ENCODE results near the gene APMAP. TPM values are rescaled to one million over a fixed set of nuclear protein-coding genes. Genes with fewer than 3 reads are reported as not detected.

Gene APMAP
- total RNA-seq, 2 experiments from 2014 or later, result 36.7 to 40.0 TPM

DNA sequence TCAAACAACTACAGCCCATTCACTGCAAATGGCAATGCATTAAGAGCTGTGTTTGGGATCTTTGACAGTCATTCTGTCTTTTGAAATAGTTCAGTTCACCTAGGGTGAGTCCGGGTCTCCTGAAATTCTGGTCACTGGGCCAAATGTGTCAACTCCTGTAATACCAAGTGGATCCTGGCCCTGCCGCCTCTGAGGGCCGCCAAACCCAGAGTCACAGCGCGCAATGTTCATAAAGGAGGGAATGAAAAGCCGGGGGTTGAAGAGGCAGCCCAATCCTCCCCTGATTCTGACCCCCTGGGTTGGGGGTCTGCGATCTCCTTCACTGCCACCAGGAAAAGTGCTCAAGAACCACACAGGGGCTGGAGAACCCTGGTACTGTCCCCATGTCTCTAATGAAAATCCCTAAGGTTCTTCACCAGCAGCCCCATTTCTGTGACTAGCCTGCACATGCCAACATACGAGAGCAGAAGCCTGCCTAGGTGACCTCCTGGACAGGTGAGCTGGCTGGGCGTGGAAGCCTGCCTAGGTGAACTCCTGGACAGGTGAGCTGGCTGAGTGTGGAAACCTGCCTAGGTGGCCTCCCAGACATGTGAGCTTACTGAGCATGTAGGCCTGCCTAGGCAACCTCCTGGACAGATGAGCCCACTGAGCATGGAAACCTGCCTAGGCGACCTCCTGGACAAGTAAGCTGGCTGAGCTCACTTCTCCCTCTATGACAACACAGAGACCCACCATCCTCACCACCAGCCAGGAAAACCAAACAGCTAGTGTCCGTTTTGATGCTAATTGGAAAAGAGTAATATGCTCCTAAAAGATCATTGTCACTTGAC, 16.1 kb upstream of the APMAP start:
- no peak for ATAC-seq
- intact Hi-C loops (cut with micrococcal nuclease), result no loop called here
- Mint-ChIP-seq H3K36me3 (ENCODE audit: low read depth) (peaks cover 7% of the 10 kb centered on the region), H3K4me3 (no peak overlapping the region), H3K27me3 (no peaks in the 10 kb centered on the region), H3K9me3 (no peaks in the 10 kb centered on the region), H3K27ac (no peak overlapping the region), H3K4me1 (ENCODE audit: low read depth) (no peaks in the 10 kb centered on the region)
- ChIA-PET CTCF (interaction anchor here (0.9 to 1.1 kb wide), 2 partner anchors 13 to 391 kb away, joined by 3 read pairs; no protein-coding TSS in a partner anchor), POLR2A (interaction anchor here (0.9 kb wide), 1 partner anchor 9 kb away, joined by 3 read pairs; no protein-coding TSS in a partner anchor)
- TF ChIP-seq, protein P1, sequence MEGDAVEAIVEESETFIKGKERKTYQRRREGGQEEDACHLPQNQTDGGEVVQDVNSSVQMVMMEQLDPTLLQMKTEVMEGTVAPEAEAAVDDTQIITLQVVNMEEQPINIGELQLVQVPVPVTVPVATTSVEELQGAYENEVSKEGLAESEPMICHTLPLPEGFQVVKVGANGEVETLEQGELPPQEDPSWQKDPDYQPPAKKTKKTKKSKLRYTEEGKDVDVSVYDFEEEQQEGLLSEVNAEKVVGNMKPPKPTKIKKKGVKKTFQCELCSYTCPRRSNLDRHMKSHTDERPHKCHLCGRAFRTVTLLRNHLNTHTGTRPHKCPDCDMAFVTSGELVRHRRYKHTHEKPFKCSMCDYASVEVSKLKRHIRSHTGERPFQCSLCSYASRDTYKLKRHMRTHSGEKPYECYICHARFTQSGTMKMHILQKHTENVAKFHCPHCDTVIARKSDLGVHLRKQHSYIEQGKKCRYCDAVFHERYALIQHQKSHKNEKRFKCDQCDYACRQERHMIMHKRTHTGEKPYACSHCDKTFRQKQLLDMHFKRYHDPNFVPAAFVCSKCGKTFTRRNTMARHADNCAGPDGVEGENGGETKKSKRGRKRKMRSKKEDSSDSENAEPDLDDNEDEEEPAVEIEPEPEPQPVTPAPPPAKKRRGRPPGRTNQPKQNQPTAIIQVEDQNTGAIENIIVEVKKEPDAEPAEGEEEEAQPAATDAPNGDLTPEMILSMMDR (IDR thresholded peaks at IDR 0.05), result no peak
- DNase-seq, result no peak

DNA sequence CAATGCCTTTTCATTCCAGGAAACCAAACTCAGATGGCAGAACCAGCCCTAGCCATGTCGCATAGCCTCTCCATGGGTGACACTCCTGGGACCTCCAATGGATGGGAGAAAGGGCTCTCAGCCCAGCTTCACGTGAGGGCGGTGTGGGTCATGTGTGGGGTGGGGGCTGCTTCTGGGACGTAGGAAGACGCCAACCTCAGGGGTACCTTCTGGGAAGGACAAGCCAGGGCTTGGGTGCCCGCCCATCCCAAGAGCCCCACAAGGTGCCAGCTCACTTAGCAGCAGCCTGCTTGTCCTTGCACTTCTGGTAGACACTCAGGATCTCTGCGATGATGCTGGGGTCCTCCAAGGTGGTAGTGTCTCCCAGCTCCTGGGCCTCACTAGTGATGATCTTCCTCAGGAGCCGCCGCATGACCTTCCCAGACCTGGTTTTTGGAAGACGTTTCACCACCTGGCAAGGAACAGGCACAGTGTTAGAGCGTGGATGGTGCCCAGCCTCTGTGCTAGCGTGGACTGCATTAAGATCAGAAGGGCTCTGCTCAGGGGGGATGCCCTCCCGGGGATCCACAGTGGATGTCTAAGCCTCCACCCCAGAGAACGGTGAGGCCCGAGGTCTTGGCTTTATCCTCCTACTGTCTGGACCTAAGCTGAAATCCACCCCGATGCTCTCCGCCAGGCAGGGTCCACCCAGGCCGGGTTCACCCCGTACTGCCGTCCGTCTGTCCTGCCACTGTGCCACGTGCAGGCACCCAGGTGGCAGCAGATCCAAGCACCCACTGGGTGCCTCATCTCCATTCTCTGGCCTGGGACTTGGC, 15.1 kb upstream of the APMAP start:
- no peaks in the 10 kb centered on the region for H3K4me1 Mint-ChIP-seq (ENCODE audit: low read depth)
- no peak for DNase-seq
- ChIA-PET CTCF (interaction anchor here (0.9 to 1.6 kb wide), 2 partner anchors 13 to 392 kb away, joined by 3 to 6 read pairs; no protein-coding TSS in a partner anchor), POLR2A (no interaction called here)
- TF ChIP-seq, protein P1 (IDR thresholded peaks at IDR 0.05), result no peak
- H3K27me3 Mint-ChIP-seq, result no peaks in the 10 kb centered on the region
- ATAC-seq, result no peak
- intact Hi-C loops (cut with micrococcal nuclease), result no loop called here
- H3K36me3 Mint-ChIP-seq (ENCODE audit: low read depth), result peaks cover 11% of the 10 kb centered on the region
- peaks cover 2% of the 10 kb centered on the region for H3K9me3 Mint-ChIP-seq
- no peak overlapping the region for H3K27ac Mint-ChIP-seq
- no peak overlapping the region for H3K4me3 Mint-ChIP-seq

DNA sequence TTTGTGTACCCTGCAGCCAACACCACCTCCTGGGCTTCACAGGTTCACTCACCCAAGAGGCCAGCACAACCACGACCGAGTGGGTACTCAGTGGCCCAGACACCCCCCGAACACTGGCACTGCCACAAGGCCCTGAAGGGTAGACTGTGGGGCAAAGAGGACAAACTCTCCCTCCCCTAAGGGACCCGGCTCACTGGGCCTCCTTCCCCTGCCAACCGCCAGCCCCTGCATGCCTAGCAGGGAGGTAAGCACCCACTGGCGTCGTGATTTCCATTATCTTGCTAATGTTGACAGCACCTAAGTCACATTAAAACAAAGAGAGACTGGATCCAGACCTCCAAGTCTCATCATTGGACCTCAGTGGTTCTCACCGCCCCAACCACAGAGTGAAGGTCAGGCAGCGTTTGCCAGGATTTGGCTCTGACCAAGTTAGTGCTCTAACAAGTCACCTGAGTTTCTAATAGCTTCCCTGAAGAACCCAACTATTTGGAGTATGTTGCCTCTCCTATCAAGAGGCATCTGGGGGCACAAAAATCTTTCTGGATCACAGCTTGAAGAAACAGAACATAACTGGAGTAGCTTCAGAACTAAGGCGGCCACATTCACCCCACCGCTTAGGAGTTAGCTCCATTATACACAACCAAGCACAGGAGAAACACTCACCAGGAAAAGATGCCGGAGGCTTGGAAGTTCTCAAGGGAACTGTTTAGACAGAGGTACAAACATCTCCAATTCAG, 14.0 kb upstream of the APMAP start:
- intact Hi-C loops (cut with micrococcal nuclease), result no loop called here
- Mint-ChIP-seq H3K4me1 (ENCODE audit: low read depth) (no peaks in the 10 kb centered on the region), H3K4me3 (no peak overlapping the region), H3K27me3 (no peaks in the 10 kb centered on the region), H3K9me3 (peaks cover 2% of the 10 kb centered on the region), H3K36me3 (ENCODE audit: low read depth) (peaks cover 17% of the 10 kb centered on the region), H3K27ac (no peak overlapping the region)
- ChIA-PET POLR2A (no interaction called here), CTCF (interaction anchor here (1.6 to 1.9 kb wide), 2 partner anchors 12 to 58 kb away, joined by 6 read pairs; no protein-coding TSS in a partner anchor)
- TF ChIP-seq, protein P1 (IDR thresholded peaks at IDR 0.05), result no peak
- ATAC-seq (no peak), DNase-seq (no peak)

DNA sequence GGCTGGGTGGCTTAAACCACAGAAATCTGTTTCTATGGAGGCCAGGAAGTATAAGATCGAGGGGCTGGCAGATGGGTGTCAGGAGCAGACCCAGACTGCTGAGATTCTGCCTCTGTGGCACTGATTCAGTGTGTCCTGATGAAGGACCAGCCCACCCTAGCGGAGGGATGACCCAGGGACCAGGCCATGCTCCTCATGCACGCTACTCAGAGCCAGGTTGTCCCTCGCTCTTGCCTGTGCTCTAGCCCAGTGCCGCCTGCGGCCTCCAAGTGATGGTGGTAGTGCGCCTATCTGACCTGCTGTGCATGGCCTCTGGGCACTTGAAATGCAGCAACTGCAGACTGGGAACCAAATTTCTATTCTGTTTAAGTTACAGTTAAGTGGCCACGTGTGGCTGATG, 13.1 kb upstream of the APMAP start:
- intact Hi-C loops (cut with micrococcal nuclease), result no loop called here
- DNase-seq, result no peak
- Mint-ChIP-seq H3K36me3 (ENCODE audit: low read depth) (peaks cover 17% of the 10 kb centered on the region), H3K4me1 (ENCODE audit: low read depth) (no peaks in the 10 kb centered on the region), H3K9me3 (peaks cover 2% of the 10 kb centered on the region), H3K4me3 (no peak overlapping the region), H3K27me3 (no peaks in the 10 kb centered on the region), H3K27ac (no peak overlapping the region)
- ChIA-PET POLR2A (no interaction called here), CTCF (interaction anchor here (1.6 to 1.9 kb wide), 2 partner anchors 11 to 59 kb away, joined by 6 read pairs; no protein-coding TSS in a partner anchor)
- ATAC-seq, result no peak
- TF ChIP-seq, protein P1 (IDR thresholded peaks at IDR 0.05), result no peak
